HG02763 (cell line): ENCODE results near the gene GABRG3.

ENCODE experiments used
- ATAC-seq: cut with Tn5 transposase; IDR thresholded peaks from one replicate; pipeline ENCODE4 v1.9.1; 2021; ENCODE audit warnings: mild to moderate bottlenecking, moderate library complexity; ENCODE audit not compliant: unreplicated experiment

Gene GABRG3

DNA sequence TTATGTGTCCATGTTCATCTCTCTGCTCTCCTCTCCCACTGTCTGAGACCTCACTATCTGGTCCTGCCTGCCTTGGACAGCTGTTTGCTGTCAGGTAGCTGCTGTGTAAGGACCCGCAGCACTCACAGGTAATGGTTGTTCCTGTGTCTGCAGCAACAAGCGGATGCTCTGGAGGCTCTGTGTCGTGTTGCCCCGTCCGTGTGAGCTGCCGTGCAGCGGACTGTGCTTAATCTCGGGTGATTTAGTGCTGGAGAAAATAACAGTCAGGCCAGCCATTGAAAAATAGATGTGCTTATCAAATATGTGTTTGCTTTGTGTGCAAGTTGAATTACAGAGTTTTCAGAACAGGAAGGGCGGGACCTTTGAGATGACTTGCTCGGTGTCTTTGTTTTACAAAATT, 121.4 kb downstream of the GABRG3 start:
- no peak for ATAC-seq

DNA sequence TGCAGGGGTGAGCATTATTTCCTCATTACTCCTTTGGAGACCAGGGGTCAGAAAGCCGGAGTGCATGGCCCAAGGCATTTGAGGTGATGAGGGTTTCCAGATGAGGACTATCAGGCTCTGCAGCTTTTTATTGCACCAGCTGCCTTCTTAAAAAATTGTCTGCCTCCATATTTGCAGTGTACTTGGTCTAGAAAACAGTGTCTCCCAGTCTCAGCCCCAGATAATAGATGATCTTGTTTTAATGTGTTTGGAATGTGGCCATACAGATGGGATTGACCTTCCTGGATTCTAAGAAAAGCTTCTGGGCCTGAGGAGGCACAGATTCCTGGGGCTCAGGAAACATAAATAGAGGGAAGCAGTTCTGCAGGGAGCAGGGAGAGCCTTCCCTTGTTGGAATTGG, 123.3 kb downstream of the GABRG3 start:
- ATAC-seq, result no peak

DNA sequence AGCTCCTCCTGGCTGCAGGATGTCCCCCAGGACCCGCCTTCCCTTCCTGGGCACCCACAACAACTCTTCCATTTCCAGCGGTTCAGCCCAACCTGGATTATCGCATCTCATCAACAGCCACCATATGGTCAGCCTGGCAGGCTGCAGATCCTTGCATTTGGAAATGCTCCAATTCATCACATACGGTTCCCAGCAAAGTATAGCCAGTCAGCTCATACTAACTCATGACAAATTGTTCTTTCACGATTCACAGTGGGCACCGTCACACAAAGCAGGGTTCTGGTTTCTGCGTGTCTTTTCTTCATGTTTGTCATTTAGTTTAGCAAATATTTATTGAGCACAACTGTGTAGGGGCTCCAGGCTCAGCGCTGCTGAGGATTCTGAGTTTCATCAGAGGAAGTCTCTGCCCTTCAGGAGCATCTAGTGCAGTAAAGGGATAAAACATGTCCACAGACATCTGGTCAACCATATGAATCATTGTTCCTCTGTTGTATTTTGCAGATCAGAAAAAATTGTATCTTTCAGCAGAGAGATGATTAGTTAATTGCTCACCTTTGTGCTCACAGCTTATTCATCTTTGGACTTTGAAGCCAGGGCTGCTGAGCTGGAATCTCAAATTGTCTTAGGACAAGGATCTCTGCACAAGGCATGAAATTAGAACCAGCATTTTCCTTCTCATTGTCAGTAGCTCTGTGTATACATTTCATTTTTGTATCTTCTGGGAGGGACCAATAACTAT, 125.1 kb downstream of the GABRG3 start:
- no peak for ATAC-seq

DNA sequence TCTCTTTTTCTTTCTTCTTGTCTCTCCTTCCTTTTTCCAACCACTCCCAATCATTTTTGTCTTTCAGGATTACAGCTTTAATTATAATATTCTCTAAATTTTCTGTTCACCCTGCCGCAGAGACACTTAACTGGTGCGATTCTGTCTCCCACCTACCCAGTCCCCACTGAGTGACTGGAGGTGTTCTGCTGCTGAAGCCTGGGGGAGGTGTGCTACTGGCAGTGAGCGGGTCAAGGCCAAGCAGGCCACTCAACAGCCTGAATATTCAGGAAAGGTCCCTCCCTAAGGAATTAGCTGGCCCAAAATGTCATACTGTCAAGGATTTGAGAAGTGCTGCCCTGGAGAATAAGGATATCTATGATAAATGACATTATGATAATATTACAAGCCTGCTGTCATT, 126.5 kb downstream of the GABRG3 start:
- no peak for ATAC-seq

DNA sequence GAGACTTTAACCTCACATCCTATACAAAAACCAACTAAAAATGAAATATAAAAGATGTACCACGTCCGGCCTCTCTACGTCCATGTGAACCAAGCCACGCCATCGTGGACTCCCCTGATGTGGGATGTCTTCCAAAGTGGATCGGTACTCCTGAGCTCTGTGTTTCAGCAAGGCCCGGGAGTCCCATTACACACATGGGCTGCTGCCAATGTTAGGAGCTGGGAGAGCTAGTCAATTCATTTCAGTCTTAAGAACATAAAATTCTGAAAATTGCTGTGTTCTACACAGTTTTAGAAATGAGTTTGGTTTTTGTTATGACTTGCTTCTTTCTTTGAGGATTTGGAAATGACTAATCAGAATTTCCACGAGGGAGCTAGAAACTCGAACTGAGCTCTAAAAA, 131.0 kb downstream of the GABRG3 start:
- no peak for ATAC-seq

DNA sequence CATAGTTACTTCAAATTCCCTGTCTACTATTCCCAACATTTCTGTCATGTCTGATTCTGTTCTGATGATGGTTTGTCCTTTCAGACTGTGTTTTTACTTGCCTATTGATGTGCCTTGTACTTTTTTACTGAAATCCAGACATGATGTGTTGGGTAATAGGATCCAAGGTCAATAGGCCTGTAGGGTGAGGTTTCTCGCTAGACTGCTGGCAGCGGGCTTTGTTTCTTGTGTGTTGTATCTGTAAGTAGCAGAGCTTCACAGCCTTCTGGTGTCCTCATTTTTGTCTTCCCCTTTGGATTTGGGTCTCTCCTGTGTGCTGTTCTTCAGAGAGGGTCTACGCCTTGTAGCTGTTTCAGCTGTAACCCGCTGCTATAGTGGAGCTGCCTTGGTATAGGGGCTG, 140.3 kb downstream of the GABRG3 start:
- no peak for ATAC-seq

DNA sequence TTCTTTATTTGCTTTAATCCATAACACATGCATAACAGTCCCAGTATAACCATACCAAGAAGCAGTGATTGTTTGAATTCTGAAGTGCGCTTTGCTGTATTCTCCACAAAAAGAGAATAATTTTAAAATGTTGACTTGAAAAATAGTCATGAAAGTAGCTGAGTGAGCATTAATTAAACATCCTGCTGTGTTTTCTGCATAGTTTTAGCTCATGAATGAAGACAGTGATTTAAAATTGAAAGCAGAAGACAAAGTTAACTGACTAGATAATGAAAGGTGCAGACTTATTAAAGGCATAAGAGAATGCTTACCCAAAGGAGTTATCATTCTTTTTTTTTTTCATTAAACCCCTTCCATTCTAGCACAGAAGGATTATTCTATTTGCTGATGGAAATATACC, 143.5 kb downstream of the GABRG3 start:
- ATAC-seq, result no peak

DNA sequence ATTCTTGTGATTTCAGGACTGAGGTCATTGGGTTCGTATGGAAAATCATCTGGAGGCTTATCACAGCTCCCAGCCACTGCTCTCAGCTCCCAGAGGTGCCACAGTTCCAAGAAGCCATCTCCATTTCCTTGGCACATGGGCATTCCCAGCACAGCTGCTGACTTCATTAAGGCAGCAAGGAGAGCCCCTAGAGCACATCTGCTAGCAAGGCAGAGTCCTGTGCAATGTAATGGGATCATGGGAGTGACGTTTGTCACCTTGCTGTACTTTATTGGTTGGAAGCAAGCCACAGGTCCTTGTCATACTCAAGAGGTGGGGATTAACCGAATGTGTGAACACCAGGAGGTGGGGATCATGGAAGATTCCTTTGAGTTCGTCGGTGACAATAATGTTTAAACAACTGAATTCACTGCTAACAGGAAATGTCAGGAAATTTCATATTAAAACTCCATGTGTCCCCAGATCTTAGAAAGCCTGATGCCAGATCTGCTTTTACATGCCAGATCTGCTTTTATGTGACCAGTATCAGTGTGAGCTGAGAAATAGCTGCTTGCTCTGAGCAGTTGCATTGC, 148.8 kb downstream of the GABRG3 start:
- ATAC-seq, result no peak

DNA sequence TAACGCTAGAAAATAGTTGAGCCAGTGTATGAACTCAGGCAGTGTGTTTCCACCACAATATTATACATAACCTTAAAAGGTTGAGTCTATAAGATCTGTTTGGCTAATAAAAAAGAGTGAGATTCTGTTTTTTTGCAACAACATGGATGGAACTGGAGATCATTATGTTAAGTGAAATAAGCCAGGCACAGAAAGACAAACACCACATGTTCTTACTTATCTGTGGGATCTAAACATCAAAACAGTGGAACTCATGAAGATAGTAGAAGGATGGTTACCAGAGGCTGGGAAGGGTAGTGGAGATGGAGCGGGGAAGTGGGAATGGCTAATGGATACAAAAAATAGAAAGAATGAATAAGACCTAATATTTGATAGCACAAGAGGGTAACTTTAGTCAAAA, 150.7 kb downstream of the GABRG3 start:
- no peak for ATAC-seq

DNA sequence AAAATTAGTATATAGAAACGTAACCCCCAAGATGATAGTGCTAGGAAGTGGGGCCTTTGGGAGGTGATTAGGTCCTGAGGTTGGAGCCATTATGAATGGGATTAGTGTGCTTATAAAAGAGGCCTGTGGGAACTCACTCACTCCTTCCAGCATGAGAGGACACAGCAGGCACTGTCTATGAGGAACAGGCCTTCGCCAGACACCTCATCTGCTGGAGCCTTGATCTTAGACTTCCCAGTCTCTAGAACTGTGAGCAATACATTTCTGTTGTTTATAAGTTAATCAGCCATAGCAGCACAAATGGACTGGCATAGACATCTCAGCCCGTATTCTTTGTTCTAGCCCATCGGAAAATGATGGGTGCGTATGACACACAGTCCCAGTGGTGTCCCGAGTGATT, 152.3 kb downstream of the GABRG3 start:
- no peak for ATAC-seq

DNA sequence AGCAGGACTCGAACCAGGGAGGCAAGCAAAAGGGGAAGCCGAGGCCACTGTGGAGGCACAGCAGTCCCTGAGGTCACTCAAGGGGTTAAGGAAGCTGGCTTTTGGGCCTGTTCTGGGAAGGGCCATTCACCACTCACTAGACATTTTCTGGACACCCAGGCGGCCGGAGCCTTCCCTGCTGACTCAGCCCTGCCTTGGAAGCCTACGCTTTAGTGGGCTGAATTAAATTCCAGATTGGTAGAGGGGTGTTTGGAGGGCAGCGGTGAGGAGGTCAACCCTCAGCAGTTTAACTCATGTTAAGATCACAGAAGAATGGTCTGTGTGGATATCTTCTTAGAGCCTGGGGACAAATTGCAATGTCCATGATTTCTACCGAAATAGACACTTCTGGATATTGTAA, 152.8 kb downstream of the GABRG3 start:
- no peak for ATAC-seq

DNA sequence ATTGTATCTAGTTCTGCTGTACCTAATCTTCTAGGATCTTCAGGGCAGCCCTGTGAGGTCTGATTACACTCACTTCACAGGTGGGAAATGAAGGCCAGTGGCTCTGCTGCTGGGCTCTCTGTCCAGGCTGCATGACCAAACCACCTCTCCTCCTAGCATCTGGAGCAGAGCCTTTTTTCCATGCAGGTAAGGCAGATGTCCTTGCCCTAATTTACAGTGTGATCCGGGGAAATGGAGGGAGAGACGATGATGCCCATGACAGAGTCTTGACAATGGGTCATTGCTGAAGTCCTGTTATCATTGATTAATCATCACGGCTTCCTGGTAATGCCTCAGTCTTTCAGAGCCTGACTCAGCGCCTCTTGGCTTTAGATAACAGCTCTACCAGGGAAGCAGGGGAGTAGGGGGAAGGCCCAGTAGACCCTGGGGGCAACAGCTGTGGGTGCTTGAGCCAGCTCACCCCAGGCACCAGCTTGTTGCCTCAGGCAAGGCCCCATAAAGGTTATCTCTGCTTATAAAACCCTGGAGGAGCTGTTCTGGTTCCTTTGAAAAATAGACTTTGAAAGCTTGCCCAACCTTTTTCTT, 153.4 kb downstream of the GABRG3 start:
- ATAC-seq, result no peak

DNA sequence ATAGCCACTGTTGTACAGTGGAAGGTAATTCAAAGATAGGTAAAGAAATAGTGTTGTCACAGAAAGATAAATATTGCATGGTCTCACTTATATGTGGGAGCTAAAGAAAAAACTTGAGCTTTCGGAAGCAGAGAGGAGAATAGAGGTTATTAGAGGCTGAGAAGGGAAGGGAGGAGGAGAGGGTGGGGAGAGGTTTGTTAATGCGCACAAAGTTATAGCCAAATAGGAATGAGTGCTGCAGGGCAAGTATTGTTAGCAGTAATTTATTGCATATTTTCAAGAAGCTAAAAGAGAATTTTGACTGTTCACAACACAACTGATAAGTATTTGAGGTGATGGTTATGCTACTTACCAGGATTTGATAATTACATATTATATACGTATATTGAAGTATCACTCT, 154.2 kb downstream of the GABRG3 start:
- ATAC-seq, result no peak

DNA sequence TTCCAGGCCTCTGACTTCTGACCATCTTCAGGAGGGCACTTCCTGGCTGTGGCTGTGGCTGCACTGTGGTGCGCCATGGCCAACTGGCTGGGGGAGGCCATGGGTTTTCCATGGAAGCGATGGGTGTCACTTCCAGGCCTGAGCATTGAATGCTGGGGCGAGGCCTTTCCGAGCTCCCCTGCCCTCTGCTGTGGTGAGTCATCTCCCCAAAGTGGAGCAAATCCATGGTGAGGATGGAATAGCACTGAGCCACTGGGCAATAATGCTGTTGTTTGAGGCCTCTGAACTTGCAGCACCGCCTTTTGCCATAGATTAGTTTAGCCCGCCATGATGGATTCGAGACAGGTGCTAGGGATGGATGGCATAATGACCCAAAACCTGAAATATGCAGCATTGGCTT, 155.5 kb downstream of the GABRG3 start:
- ATAC-seq, result no peak

DNA sequence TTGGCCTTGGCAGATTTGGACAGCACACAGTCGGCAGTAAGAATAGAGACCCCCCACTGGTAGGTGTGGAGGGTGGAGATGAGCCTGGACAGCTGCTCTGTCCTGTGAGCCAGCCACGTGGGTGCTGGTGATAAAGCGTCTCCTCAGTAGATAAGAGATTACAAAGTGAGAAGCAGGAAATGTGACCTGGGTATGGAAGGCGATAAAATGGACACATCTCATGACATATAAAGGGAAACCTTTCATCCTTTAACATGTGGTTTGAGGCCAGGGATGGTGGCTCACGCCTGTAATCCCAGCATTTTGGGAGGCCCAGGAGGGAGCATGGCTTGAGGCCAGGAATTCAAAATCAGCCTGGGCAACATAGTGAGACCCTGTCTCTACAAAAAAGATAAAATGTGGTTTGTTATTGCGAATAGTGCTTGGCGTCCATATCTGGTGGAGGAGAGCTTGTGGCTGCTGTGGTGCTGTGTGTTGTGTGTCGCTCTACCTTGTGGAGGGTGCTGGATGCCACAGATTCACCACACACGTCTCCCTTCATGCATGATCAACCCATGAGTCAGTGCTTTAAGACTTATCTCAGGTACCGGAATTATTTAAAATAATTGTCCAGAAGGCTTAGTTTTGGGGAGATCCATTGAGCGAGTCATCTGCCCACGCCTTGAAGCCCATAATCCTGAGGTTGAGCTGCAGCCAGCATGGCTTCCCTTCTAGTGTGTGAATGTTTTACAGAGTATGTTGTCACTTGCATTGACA, 157.0 kb downstream of the GABRG3 start:
- no peak for ATAC-seq

DNA sequence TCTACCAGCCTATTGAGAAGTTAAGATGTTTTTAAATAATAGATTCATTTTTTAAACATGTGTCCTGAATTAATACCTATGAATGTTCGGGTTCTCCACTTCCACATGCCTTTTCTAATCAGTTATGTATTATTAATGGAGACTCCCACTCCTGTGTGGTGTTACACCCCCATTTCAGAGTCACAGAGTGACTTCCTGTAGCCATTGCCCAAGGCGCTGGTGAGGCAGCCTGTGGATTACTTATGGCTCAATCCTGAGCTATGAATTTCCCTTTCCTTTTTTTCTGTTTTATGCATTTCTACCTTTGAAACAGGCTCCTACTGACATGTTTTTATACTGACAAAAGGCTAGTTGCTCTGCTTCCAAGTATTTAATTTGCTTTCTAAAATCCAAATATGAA, 162.3 kb downstream of the GABRG3 start:
- no peak for ATAC-seq

DNA sequence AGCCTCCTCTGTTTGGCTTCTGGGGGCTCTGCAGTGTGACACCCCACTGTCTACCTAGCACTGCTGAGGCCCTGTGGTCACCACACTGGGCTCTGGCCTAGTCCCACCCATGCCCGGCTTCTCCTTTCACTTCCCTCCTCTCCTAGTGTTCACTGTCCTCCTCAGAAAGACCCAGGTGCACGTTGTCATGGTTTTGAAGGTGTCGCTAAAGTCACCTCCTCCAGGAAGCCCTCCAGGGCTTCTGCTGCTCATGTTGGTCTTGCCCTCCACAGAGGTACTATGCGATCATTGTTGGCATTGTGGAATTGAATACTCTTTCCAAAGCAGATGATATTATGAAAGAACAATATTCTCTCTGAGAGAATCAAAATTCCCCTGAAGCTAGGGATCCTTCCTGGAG, 163.5 kb downstream of the GABRG3 start:
- ATAC-seq, result no peak

DNA sequence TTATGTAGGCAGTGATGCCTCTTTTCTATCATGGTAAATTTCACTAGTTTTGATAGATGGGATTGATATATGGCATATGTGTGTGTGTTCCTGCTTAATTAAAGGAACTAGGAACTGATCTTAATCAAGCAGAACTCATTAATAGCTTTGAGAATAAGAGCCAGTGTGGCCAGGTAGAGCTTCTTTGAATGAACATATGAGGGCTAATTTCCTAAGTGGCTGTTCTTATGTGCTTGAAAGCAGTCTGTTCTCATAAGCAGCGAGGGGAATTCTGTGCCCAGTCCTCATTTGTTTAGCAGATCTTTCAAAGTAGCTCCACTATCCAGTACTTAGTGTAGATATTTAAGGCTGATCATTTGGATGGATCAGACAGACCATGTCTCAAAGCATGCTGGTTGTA, 164.2 kb downstream of the GABRG3 start:
- ATAC-seq, result no peak

DNA sequence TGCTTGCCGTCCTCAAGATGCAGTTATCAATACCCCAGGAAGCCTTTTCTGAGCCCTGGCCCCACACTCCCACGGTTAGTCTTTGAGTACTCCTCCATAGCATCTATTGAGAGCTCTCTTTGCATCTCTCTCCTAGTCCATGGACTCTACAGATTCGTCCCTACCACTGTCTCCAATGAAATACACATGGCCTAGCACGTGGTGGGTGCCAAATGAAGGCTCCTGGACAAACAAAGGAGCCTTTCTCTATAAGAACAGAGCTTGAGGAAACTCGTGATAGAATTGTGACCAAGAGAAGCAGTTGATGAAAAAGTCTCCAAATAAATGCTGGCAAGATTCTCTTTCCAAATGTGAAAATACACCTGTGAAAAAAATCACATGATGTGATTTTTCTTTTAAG, 166.1 kb downstream of the GABRG3 start:
- no peak for ATAC-seq

DNA sequence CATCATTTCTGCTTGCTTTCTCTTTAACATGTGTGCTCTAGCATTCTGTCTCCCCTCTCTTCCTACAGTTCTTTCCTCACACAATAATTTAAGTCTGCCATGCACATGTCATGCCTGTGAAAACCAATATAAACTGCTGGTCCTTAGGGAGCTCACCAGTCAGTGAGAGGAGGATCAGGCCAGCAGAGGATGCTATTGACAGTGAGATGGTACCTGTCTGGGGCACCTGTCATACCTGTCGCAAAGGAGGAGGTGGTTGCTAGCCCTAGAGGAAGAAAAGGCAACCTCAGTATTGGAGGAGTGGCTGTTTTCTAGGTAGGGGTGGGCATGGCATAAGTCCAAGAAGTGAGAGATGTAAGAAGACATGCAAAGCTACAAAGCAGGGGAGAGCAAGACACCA, 194.6 kb downstream of the GABRG3 start:
- ATAC-seq, result no peak

DNA sequence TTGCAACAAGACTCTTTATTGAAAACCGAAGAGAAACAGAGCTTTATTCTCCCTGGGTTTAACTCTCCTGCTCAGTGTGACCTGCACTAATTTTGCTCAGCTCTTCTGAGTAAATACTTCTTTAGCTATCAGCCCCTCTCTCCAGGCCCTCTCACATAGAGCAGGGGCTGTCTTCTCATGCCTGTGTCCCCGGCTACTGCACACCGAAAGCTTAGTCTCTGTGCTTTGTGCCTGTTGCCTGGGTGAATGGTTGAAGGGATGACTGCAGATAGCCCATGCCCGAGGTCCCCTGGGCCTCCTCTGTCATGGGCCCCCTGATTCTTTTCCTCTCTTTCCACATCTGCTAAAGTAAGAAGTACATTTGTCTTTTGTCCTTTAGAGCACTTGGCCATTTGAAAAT, 195.9 kb downstream of the GABRG3 start:
- ATAC-seq, result no peak

DNA sequence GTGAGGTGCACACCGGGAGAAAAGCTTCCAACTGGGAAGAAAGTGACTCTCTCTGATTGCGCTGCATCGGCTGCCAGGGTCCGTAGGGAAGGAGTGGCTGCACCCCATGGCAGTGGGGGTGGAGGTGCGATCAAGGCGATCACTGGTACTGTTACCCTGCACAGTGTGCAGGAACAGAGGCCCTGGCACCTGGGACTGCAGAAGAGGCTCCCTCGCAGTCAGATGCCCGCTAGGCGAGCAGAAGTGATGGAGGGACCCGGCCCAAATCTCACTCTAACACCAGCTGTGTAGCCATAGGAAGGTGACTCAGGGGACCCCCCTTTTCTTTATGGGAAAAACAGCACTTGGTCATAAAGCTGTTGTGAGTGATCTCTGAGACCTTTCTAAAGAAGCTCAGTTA, 196.8 kb downstream of the GABRG3 start:
- ATAC-seq, result no peak
